Iris pigment epithelial cell (primary cell): ENCODE results near the gene CCDC149.

ENCODE experiments used
- DNase-seq: peaks from one replicate; pipeline ENCODE4 v3.0.0-alpha.2; 2011; ENCODE audit warnings: low read depth

The CCDC149 gene

DNA sequence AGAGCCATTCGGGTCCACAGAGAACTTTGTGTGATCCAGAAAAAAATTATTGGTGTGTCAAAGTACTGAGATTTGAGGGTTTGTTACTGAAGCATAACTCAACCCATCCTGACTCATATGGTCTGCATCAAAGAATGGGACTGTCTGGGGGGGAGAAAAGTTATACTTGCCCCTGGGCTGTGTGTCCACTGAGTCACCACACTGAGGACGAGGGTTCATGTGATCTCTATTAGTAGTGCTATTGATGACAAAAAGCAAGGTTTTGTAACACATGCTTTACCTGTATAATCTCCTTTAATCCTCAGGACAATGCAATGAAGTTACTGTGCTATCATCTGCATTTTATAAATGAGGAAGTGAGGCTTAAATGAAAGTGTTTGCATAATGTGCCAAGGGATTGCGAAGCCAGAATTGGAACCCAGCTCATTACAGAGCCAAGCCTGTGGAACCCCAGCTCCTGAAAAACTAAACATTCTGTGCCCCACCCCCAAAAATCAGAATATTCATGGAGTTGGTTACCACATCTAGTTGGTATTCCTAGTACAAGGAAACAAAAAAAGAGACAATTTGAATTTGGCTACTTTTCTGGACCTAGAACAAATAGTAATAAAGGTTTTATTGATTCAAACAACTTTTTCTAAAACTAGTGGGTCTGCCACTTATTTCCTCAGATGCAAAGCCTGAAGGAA, 31.2 kb downstream of the CCDC149 start:
- DNase-seq, result no peak

DNA sequence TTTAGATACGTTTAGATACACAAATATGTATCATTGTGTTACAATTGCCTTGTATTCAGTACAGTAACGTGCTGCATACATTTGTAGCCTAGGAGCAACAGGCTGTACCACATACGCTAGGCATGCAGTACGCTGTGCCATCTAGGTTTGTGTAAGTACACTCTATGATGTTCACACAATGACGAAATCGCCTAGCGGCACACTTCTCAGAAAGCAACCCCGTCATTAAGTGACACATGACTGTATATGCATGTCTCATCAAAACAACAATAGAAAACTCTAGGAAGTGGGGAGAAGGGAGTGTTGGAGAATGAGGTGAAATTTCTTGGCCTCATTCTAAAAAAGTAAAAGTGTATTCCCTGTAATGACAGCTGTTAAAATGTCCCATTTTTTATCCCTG, 32.7 kb downstream of the CCDC149 start:
- no peak for DNase-seq

- DNase-seq, result no peak
Observed at GRCh38 chr4:24878636-24879016, 34.2 kb downstream of the CCDC149 start.

DNA sequence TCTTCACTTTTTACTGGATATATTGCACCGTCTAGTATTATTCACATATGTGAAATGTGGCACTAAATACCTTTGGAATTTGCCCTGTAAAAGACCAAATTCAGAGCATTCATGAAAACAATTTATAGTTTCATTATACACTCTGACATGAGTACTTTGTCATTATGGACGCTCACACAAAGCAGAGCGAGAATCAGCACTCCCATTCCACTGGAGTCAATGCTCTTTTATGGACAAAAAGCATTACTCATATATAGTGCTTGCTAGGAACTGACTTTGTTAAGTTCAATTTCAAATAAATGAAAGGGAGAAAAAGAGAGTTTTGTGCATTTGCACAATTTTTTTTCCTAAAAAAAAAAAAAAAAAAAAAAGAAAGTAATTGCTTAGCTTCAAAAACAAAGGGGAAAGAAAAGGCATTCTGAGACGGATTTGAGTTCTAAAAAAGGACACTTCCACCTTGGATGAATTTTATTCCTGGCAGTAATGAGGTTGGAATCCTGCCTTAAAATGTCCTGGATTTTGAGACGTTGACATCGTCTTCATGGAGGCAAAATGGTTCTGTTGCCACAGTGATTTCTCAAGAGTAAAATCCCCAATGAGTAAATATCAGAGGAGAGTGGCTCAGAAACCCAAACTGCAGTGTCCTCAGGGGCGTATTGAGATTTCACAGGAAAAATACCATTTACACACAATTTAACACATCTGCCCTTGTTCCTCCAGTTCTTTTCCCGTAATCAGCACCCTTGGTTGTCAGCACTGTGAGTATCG, 34.8 kb downstream of the CCDC149 start:
- DNase-seq, result no peak

GRCh38 chr4:24876431-24876830, 36.4 kb downstream of the CCDC149 start:
- DNase-seq, result no peak

DNA sequence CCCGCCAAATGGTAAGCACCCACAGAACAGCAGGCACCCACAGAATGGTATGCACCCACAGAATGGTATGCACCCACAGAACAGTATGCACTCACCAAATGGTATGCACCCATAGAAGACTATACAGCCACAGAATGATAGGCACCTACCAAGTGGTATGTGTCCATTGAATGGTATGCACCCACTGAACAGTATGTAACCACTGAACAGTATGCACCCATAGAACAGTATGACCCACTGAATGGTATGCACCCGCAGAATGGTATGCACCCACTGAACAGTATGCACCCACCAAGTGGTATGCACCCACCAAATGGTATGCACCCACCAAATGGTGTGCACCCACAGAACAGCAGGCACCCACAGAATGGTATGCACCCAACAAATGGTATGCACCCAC, 40.1 kb downstream of the CCDC149 start:
- DNase-seq, result no peak

DNA sequence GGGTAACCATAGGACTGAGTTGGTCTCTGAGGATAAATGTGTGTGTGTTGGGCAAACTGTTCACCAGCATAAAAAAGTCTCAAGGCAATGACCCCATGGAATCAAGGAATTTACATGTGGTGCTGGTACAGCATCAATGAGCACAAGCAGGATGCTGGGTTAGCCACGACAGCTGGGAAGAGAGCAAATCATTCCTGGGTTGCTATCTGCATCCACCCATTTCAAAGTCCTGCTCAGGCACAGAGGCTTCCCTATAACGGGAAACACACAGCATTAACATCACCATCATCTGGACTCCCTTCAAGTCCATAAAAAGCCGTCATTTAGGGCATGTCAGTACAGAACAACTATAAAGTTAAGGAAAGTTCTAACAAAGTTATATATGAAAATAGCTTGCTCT, 41.6 kb downstream of the CCDC149 start:
- DNase-seq, result no peak

DNA sequence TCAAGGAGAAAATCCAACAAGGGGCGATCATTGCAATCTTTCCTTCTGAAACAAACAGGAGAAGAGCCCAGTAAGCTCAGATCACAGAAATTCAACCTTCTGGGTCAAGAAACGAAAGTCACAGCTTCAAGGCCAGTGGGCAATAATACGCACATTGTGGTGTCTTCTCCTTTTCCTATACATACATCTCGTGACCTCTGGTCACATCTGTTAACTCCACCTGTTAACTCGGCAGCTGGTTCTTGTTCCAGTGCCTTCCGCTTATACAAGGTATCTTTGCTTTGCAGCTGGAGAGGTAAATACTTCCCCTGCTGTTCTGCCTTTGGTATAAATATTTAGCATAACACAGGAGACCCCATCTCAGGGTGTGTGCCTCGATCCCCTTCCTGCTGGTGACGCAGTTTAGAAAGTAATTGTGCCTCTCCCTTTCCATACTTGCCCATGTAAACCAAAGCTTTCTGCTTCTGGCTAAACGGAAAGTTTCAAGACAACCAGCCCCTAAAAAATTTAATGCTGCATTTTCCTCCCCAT, 45.0 kb downstream of the CCDC149 start:
- DNase-seq, result no peak

DNA sequence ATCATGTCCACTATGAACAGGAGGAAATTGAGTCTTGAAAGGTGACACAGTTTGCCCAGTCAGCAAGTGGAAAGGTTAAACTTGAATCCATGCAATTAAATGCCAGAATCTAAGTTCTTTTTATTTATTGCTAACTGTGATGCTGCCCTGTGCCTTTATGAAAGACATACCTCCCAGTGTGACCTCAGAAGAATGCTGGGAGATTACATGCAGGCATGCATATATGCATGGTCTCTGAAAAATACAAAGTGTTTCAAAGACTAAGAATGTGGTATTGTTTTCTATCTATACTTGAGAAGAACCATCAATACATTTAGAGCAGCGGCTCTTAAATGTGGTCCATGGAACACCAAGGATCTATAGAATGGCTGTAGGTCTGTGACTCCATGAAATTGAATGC, 45.6 kb downstream of the CCDC149 start:
- DNase-seq, result no peak

DNA sequence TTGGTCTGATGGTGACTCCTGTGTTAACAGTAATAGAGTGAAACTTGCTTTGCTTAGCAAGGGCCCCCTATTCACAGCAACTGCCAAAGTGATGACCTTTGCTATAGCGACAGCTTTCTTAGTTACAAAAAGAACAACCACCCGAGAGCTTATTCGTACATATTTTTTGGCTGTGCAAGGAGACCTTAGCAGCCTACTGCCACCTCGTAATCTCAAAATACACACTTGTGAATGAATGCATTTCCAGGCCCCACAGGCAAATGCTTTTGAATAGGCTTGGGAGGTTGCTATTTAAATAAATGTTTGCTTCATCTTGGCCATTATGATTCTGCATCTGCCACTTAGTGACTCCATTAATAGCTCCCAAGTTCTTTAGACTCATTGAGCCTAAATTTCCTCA, 47.4 kb downstream of the CCDC149 start:
- no peak for DNase-seq

- DNase-seq, result no peak
Observed at GRCh38 chr4:24863799-24864198, 49.0 kb downstream of the CCDC149 start.

DNA sequence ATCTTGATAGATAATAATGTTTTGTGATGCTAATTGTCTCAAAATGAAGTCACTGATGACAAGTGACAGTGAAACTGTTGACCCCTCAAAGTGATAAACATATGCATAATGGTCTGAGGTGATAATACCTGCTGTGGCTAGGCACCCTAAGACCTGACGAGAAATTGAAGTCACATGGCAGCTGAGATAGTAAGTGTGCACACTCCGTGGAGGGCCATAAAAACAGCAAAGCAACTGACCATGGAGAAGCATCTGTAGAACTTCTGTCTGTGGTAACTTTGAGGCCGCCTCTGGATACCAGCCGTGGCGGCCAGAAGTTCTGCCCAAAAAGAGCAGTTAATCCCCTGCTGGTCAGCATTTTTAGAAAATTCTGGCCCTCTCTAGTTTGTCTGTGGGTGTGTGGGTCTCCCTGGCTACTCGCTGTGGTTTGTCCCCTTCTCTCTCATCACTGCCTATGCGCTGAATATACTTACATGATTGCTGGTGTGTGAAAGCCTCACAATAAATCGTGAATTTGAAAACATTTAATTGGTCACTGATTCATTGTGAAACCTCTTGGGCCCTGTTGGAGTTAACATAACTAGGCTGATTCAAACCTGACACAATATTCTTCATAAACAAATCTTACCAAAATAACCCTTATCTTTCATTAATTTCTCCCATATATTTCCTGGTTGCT, 50.6 kb downstream of the CCDC149 start:
- DNase-seq, result no peak

GRCh38 chr4:24858550-24858949, 54.3 kb downstream of the CCDC149 start:
- DNase-seq, result no peak

- peak; percentile 58 for DNase-seq
Observed at GRCh38 chr4:24858026-24858425, 54.8 kb downstream of the CCDC149 start.

- peak; percentile 64 for DNase-seq
Observed at GRCh38 chr4:24856586-24856985, 56.3 kb downstream of the CCDC149 start.

- DNase-seq, result no peak
Observed at GRCh38 chr4:24855741-24856140, 57.1 kb downstream of the CCDC149 start.

DNA sequence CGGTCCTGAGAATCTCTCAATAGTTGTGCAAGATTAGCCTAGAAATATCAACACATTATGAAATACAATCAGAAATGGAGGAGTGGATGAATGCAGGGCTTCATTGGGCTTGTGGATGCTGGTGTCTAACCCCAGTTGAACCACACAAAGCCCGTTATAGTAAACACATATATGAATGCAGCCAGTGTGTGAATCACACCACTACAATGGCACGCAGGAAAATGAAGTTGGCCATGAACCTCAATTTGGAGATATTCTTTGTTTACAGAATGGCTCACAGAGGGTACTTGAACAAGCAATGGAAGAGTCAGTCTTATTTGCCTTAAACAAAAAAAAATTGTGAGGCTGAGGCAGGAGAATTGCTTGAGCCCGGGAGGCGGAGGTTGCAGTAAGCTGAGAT, 59.7 kb downstream of the CCDC149 start:
- peak; percentile 42 for DNase-seq

DNA sequence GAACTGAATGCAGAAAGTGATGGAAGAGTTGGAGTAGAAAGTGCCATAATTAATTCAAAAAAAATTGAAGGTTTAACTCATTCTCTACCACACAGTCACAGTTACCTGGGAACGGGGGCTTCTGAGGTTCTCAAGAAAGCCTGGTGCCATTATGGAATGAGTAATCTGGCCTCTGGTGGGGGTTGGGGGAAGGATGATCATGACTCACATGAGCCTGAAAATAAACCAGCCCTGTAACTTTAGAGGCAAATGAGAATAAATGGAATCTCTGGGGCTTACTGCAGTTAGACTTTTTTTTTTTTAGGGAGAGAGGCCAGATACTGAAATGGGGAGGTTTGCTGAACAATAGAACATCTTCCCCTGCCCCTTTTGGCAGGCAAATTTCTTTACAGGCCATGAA, 62.2 kb downstream of the CCDC149 start:
- peak; percentile 84 for DNase-seq

- DNase-seq, result no peak
Observed at GRCh38 chr4:24849756-24850155, 63.1 kb downstream of the CCDC149 start.

DNA sequence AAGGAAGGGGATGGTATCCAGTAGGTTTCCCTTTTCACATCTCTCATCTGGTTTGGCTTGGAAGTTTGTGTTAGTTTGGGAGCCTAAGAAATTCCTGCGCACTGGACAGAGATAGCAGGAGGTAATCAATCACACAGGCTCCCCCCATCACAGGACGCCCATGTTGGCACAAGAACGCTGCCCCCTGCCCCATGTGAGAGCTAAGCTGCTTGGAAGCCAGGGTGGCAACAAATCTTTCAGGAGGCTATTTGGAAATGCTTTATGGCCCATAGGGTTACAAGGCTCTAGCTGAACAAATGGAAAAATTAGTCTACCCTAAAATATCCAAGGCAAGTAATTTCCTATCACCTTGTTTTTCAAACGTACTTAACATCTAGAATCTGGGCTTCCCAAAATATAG, 63.5 kb downstream of the CCDC149 start:
- DNase-seq, result no peak

- DNase-seq, result no peak
Observed at GRCh38 chr4:24846716-24847115, 66.1 kb downstream of the CCDC149 start.

GRCh38 chr4:24845902-24846301, 66.9 kb downstream of the CCDC149 start:
- DNase-seq, result no peak

DNA sequence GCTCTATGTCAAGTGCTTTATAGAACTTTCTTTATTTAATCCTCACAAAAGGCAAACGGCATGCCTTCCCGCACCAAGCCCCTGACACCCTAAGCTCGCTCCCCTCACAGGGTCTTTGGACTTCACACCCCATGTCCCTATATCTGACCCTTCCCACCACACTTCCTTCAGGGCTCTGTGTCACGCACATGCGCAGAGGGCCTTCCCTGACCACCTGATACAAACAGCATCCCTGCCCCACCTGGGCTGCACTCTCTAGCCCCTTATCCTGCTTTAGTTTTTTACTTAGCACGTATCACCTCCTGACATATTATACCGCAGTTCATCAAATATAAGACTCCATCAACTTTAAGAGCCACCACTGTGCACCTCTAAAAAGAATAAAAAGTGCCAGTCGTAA, 67.7 kb downstream of the CCDC149 start:
- no peak for DNase-seq
